ENCODE results near the gene KNCN.

The KNCN gene

DNA sequence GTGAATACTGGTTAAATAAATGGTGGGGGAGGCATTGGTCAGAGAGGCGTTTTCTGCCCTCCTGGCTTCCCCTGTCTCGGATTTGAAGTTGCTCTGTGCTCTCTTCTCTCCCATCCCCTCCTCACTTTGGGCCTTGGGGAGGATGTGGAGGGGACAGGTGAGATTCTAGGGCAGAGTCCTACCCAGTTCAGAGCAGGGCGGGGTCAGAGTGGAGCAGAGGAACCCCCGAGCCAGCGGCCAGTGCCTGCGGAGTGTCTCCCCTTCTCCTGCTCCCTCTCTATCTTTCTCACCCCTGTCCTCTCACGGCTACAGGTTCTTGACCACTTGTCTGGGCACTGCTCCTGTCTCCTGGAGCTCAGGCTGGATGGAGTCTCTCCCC, 8.1 kb downstream of the KNCN start:
- DNase-seq, result no peak

GRCh38 chr1:46539972-46540371, 11.5 kb downstream of the KNCN start:
- DNase-seq, result no peak

DNA sequence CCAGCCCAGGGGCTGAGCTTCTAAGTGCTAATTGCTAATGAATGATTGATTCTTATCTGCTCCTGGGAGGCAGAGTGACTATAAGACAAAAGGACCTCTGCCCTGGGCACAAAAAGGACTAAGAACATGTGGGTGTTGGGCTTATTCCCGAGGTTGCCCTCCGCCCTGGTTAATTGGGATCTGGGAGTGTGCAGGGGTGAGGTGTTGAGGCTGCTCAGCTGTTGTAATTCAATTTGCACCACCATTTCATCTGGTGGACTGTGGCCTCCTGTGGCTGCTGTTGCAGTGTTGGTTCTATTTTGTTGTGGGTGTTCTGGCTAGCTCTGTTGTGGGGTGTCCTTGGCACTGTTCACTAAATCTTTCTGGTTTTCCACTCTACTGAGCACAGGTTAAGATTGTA, 13.3 kb downstream of the KNCN start:
- DNase-seq, result no peak

- DNase-seq, result no peak
Measured at GRCh38 chr1:46537651-46538050, 13.8 kb downstream of the KNCN start.

DNA sequence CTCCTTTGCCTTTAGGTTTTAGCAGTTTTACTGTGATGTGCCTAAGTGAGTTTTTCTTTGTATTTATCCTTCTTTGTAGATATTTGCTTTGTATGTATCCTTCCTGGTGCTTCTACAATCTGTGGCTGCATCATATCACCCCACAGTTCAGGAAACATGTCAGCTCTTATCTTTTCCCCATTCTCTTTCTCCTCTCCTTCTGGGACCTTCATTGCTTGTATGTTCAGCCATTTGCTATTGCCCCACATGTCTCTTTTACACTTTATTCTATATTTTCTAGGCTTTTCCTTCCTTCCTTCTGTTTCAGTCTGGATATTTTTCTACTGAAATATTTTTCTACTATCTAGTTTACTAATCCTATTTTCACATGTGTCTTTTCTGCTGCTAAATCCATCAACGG, 14.9 kb downstream of the KNCN start:
- no peak for DNase-seq

GRCh38 chr1:46535063-46535462, 16.4 kb downstream of the KNCN start:
- peak; percentile 62 for DNase-seq

GRCh38 chr1:46533179-46533864, 18.1 kb downstream of the KNCN start:
- peak; percentile 65 for DNase-seq

DNA sequence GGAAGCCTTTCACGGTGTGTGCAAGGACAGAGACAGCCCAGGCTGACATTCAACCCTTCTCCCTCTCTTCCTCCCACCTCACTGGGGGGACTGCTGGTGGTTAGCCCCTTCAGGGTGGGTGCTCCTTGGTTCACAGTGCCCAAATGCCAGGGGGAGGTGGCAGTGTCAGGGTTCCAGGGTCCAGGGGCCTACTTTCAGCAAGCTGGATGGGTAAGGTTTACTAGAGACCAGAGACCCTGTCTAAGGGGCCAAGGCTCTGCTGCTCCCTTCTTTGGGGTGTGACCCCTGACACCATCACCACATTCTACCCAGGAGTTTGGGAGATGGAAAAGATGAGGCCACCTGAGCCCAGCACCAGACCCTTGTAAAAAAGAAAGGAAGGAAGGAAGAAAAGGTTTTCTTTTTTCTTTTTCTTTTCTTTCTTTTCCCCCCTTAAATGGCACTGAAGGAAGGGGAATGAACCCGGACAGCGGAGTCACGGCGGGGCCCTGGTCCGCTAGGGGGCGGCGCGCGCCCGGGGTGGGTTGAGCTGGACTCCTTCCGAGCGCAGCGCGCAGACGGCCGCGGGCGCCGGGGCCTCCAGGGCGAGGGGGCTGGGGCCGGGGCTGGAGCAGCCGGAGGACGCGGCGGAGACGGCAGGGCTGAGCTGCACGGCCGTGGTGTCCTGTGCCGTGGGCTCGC, 18.8 kb downstream of the KNCN start:
- peak; percentile 80 for DNase-seq

- no peak for DNase-seq
Measured at GRCh38 chr1:46532095-46532494, 19.4 kb downstream of the KNCN start.

DNA sequence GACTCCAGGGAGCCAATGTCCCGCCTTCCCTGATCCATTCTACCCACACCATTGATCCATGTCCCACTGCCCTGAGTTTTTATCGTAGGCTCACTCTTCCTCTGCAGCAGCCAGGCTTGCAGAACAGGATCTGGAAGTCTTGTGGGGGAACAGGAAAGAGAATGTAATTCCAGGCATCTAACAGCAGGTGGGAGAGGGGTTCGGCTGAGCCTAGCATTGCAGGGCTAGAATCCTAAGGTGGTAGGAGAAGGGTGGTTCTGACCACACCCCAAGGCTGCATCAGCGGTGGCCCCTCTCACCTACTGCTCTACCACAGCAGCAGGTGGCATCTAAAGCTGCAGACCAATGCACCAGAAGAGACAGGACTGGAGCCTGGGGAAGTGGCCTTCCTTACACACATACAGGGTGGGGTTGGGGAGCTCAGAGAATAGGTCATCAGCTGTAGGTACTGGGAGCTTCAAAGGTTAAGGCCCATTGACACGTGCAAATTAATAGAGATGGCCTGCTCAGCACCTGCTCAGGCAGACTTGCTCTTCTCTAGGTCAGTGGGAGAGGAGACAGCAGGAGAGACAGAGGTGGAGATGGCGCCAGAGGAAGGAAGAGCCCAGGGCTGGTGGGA, 20.5 kb downstream of the KNCN start:
- no peak for DNase-seq

DNA sequence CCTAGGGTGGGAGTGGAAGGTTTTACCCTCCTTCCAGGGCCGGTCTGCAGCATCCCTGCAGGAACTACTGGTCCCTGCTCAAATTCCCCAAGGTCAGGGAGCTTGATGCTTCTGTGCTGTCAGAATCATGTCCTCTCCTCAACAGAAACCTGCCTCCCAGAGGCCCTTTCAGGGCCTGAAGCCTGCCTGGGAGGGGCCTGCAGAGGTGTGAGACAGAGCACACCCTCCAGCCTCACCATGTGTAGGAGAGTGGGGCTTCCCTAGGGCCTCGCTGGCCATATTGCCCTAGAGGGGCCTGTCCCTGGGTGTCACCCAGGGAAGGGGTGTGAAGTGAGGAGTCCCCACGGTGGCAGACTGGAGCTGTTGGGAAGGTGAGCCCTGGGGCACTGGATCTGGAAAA, 21.1 kb downstream of the KNCN start:
- no peak for DNase-seq

DNA sequence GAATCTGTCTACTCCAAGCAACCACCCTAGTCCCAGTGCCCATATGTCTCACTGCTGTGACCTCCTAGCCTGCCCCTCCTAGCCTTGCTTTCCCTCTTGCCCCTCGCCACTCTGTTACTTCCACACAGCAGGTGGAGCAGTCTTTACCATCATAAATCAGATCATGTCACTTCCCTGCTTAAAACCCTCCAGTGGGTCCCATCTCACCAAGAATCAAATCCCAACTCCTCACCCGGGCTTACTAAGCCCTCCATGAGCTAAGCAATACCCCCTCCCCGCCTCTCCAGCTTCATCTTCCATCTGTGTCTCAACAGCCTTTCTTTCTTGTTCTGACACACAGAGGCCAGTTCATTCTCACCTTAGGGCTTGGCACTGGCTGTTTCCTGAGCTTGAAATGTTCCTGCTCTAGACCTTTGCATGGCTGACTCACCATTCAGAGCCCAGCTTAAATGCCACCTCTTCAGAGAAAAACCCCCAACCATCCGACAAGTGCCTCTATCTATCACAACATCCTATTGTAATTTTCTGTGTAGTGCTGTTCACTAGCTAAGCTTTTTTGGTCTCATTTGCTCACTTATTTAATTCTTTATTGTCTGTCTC, 22.3 kb downstream of the KNCN start:
- no peak for DNase-seq

- DNase-seq, result no peak
Measured at GRCh38 chr1:46528297-46528955, 23.0 kb downstream of the KNCN start.

GRCh38 chr1:46527474-46528296, 23.8 kb downstream of the KNCN start:
- DNase-seq, result peak; percentile 90

DNA sequence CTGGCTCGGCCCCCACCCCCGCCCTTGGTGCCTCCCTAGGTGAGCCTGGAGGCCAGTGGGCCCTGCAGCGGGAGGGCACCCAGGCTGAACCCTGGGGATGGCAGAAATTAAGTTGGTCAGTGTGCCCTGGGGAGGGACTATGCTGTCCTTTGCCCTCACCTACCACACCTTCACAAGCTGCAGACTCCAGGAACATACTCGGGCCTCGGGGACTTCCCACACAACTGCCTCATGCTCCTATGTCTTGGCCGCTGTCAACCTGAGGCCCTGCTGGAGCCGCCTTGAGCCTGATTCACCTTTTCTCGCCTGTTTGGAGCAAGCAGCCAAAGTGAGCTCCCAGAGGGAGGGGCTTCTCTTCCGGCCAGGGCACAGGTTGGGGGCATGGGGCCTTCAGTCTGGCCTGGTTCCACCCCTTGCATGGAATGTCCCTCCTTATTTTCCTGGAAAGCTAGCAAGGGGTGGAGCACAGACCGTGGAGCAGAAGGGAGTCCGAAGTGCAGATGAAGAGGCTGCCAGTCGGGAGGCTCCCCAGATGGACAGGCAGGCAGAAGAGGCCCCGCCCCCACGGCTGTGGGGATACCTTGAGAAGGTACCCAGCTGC, 24.7 kb downstream of the KNCN start:
- no peak for DNase-seq

- no peak for DNase-seq
Measured at GRCh38 chr1:46526013-46526690, 25.3 kb downstream of the KNCN start.

- DNase-seq, result no peak
Measured at GRCh38 chr1:46525253-46525983, 26.0 kb downstream of the KNCN start.

- no peak for DNase-seq
Measured at GRCh38 chr1:46524843-46525242, 26.6 kb downstream of the KNCN start.

DNA sequence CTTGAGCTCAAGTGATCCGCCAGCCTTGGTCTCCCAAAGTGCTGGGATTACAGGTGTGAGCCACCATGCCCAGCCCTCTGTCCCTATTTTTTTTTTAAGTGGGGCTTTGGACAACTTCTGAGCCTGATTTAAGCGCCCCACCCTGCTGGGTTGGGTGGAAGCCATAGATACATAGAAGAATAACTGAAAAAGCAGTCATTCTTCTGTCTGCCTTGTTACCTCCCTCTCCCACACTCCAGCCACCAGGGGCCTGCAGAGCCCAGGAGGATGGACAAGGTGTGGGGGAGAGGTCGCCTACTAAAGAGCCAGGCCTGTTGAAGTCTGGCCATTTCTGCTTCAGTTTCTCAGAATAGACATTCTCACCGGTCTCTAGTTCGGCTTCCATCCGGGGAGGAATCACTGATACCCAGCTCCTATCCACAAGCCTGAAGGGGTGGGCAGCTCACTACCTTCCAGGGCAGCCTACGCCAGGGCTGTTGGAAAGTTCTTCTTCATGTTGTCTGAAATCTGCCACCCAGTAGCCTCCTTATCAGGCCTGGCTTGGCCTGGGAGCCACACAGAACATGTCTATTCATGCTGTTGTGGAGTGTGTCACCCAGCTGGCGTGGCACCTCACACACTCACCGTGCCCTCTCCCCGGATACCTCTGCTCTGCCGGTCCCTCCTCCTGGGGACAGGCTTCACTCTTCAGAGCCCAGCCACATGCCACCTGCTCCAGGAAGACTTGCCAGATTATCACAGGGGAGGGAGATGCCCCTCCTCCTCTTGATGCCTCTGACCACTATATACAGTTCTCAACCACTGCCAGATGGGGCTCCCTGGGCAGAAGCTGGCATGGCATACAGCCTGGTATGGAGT, 27.7 kb downstream of the KNCN start:
- DNase-seq, result peak; percentile 59

GRCh38 chr1:46522969-46523320, 28.5 kb downstream of the KNCN start:
- no peak for DNase-seq
